ENCODE data around the gene NOS2.

The NOS2 gene

DNA sequence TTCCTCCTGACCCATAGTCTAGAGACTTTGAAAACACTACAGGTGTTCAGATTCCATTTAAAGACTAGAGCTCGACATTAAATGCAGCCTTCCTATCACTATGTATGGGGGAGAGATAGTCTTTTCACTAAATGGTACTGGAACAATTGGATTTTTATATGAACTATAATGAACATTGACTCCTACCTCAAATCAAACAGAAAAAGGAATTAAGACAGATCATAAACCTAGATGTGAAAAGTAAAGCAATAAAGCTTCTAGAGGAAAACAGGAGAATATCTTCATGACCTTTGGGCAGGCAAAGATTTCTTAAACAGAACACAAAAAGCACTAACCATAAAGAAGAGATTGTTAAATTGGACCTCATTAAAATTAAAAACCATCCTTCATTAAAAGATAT is 18.8 kb upstream of the NOS2 start:
- no peak for DNase-seq (ENCODE audit: low read depth in 2 of 3, low spot score in 1 of 3)

DNA sequence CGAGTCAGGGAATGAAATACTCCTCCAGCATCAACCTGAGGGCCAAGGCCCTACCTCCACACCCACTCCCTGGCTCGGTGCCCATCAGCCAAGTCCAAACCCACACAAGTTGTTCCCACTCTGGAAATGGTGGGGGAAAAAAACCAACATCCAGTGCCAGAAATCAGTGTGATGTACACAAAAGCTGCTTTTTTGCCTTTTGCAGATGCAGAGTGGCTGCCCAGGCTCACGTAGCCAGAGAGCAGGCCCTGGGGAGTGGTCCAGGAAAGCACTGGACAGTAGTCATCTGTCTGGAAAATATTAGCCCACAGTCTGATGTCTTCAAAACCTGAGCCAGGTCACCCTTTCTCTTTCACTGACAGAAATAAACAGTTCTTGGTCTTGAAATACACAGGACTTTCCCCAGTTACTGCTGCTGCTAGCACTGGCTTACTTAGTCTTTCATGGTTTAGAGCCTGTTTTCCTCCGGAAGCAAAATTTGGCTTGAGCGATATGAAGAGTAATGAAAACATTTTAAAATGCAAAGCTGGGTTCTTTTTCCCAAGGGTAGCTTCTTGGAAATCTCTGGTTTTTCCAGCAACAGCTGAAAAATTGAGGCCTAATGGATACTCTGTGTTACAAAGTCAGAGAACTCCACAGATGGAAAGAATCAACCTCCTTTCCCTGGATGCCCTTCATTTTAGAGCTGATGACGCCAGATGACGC is 18.2 kb upstream of the NOS2 start:
- no peak for DNase-seq (ENCODE audit: low read depth in 2 of 3, low spot score in 1 of 3)

- no peak for DNase-seq (ENCODE audit: low read depth in 2 of 3, low spot score in 1 of 3)
These were observed 17.4 kb upstream of the NOS2 start for GRCh38 chr17:27817731-27818130.

- no peak for DNase-seq (ENCODE audit: low read depth in 2 of 3, low spot score in 1 of 3)
These were observed 16.6 kb upstream of the NOS2 start for GRCh38 chr17:27816946-27817345.

- DNase-seq (ENCODE audit: low read depth in 2 of 3, low spot score in 1 of 3), result no peak
These were observed 11.6 kb upstream of the NOS2 start for GRCh38 chr17:27811961-27812360.

- DNase-seq (ENCODE audit: low read depth in 2 of 3, low spot score in 1 of 3), result no peak
These were observed 10.7 kb upstream of the NOS2 start for GRCh38 chr17:27810902-27811557.

DNA sequence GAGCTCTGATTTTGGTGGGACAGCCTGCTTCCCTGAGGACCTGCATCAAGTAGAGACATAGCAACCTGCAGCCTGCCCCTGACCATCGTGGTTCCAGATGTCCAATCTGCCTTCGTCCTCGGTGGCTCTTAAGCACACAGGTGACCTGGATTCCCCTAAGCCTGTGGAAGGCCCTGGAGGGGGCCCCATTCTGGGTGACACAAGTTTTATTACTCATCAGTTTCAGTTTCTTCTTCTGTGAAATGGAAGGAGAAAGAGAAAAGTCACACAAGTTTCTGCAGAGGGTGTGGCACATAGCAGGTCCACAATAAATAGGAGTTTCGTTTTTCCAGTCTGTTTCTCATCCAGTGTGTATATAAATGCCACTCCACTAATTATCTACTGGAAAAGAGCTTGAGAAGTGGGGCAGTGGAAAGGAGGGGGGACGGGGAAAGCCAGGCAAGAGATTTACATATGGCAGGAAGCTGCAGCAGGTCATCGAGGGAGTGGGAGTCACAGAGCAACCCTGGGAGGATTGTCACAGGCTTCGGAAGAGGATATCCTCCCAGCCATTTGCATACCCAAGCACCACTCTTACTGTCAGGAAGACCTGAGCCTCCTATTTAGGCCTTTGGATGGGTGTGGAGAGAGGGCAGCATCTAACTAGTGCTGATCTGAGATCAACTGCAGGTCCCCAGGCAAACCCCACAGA is 10.0 kb upstream of the NOS2 start:
- peak; percentile 26 to 40 (median 27) for DNase-seq (ENCODE audit: low read depth in 2 of 3, low spot score in 1 of 3)

DNA sequence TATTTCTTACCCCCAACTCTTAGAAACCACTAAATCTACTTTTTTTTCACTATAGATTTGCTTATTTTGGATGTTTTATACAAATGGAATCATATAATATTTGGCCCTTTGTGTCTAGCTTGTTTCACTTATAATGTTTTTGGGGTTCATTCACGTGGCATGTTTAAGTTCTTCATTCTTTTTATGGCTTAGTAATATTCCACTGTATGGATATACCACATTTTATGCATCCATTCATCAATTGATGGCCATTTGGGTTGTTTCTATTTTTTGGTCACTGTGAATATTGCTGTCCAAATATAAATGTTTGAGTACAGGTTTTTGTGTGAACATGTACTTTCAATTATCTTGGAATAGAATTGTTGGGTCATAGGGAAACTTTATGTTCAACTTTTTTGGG is 9.2 kb upstream of the NOS2 start:
- no peak for DNase-seq (ENCODE audit: low read depth in 2 of 3, low spot score in 1 of 3)

GRCh38 chr17:27808628-27809027 is 8.3 kb upstream of the NOS2 start:
- no peak for DNase-seq (ENCODE audit: low read depth in 2 of 3, low spot score in 1 of 3)

DNA sequence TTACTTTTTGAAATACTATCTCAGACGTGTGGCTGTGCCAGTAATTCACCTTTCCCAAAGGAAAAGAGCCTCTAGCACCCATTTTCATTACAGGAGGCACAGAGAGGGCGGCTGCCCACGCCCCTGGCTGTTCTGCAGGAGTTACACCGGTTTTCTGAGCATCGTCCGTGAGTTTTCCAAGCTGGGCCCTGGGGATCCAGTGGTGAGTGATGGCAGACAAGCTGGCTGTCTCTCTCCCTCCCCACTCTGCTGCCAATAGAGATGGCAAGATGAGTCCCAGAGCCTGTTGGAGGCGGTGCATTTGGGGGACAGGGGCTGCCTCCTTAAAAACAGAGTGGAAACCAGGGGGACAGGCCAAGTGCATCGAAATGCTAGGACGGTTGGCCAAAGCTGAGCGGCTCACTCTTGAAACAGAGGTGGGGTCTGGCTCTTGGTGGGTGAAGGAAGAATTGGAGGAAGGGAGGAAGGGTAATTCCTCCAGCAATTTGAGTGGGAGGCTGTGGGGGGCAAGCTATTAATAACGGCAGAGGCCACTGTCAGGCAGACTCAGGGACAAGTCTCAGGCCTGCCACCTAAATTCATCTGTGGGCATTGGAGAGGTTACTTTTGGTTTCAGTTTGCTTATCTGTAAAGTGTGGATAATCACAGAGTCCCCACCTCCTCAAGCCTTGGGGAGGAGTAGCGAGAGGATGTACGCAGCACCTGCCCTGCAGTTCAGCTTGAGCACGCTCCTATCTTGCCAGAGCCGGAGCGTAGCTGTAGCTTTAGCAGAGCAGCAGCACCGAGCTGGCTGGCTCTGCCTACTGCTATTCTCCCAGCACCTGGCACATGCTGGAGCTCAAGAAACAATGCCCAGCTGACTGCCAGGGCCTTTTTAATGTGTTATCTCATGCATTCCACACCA is 7.5 kb upstream of the NOS2 start:
- DNase-seq (ENCODE audit: low read depth in 2 of 3, low spot score in 1 of 3), result peak; percentile 28 to 45 (median 45)

- DNase-seq (ENCODE audit: low read depth in 2 of 3, low spot score in 1 of 3), result peak; percentile 63 to 84 (median 67)
These were observed 5.3 kb upstream of the NOS2 start for GRCh38 chr17:27805520-27806146.

DNA sequence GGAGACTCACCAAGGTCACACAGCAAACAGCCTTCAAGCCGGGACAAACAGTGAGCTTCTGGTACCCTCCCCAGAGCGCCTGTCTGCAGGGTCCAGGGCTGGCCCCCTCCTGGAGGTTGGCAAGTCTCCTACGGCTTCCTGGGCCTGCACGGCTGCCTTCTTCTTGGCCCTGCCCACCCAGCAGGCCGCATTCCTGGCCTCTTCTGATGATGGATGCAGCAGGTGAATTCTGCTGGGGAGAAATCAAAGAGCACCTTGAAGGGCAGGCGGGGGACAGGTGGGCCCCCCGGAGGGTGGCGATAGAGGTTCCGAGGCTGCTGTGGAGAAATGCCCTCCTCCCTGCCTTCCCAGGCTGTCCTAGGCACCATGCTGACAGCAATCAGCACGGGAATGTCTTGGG is 3.8 kb upstream of the NOS2 start:
- no peak for DNase-seq (ENCODE audit: low read depth in 2 of 3, low spot score in 1 of 3)

DNA sequence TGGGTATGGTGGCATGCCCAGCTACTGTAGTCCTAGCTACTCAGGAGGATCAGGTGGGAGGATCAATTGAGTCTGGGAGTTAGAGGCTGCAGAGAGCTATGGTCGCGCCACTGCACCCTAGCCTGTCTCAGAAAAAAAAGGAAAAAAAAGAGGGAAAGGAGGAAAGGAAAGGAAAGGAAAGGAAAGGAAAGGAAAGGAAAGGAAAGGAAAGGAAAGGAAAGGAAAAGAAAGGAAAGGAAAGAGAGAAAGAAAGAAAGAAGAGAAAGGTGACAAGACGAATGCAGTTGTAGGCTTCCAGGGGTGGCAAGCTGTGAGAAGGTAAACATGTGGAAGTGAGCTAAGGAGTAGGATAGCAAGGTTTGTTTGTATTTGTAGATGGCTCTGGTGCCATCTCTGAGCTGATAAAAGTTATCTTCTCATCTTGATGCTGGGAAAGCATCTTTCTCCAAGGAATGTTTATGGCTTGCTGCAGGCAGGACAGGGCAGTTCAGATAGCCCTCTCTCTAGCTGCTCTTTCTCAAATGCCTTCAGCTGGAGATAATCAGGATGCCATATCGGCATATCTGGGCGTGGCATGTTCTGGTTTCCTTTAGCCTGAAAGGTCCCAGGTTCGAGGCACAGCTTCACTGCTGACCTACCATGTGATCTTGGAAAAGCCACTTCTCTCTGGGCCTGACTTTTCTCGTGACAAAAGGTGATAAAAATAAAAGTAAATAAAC is 2.8 kb upstream of the NOS2 start:
- no peak for DNase-seq (ENCODE audit: low read depth in 2 of 3, low spot score in 1 of 3)

GRCh38 chr17:27802033-27802432 is 1.7 kb upstream of the NOS2 start:
- no peak for DNase-seq (ENCODE audit: low read depth in 2 of 3, low spot score in 1 of 3)

DNA sequence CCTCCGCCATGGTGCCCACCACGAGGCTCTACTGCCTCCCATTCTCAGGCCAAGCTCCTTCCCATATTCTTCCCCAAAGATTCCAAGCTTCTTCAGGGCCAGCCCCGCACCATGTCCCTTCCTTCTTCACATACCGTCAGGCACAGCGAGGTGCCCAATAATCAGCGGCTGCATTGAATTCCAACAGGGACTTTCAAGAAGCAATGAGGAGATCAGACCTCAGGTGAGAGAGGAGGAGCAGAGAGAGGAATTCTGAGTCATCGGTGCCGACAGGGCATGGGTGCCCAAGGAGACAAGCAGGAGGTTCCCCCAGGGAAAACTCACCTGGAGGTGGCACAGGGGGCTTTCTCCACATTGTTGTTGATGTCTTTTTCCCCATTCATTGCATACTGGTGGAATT is 2.0 kb downstream of the NOS2 start:
- no peak for DNase-seq (ENCODE audit: low read depth in 2 of 3, low spot score in 1 of 3)

- DNase-seq (ENCODE audit: low read depth in 2 of 3, low spot score in 1 of 3), result no peak
These were observed 2.8 kb downstream of the NOS2 start for GRCh38 chr17:27797390-27798091.

- no peak for DNase-seq (ENCODE audit: low read depth in 2 of 3, low spot score in 1 of 3)
These were observed 6.3 kb downstream of the NOS2 start for GRCh38 chr17:27793906-27794569.

GRCh38 chr17:27793168-27793905 is 7.0 kb downstream of the NOS2 start:
- no peak for DNase-seq (ENCODE audit: low read depth in 2 of 3, low spot score in 1 of 3)
